ENCODE data around the gene TCOF1.

DNA sequence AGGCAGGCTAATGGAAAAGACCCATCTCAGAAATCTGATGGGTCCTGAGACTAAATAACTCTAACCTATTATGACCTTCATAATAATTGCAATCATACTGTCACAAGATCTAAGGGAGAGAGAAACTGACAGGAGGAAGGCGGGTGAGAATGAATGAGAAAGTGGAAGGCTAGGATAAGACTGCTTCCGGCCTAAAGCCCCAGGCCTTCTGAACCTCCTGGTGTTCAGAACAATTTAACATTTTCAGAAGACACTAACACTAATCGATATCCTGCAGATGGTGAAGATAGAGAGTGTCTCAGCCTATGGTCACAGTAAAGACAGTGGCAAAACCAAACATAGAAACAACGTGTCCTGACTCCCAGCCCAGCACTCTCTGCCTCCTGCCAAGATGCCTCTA is 90.8 kb downstream of the TCOF1 start:
- TF ChIP-seq, protein P1, sequence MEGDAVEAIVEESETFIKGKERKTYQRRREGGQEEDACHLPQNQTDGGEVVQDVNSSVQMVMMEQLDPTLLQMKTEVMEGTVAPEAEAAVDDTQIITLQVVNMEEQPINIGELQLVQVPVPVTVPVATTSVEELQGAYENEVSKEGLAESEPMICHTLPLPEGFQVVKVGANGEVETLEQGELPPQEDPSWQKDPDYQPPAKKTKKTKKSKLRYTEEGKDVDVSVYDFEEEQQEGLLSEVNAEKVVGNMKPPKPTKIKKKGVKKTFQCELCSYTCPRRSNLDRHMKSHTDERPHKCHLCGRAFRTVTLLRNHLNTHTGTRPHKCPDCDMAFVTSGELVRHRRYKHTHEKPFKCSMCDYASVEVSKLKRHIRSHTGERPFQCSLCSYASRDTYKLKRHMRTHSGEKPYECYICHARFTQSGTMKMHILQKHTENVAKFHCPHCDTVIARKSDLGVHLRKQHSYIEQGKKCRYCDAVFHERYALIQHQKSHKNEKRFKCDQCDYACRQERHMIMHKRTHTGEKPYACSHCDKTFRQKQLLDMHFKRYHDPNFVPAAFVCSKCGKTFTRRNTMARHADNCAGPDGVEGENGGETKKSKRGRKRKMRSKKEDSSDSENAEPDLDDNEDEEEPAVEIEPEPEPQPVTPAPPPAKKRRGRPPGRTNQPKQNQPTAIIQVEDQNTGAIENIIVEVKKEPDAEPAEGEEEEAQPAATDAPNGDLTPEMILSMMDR (IDR thresholded peaks at IDR 0.05): no peak
- TF ChIP-seq POLR2A (IDR thresholded peaks at IDR 0.05): no peak
